Choroid plexus epithelial cell (primary cell): Measurements from ENCODE around the gene POP7.
"Not testable (repeated sequence)": the region's sequence is repeated elsewhere in the genome, so short reads cannot be mapped to it uniquely, and the experiment has no call there.

Source experiments
- DNase-seq: peaks from one replicate; pipeline ENCODE4 v3.0.0-alpha.2; 2010; ENCODE audit warnings: low read depth
- H3K4me3 ChIP-seq: 2 replicates; pipeline ENCODE4 v1.5.1; 2011; ENCODE audit warnings: low read depth, mild to moderate bottlenecking, control low read depth, low read length, moderate library complexity
- TF ChIP-seq, protein P1 (sequence below): conservative IDR thresholded peaks from 2 replicates; pipeline ENCODE4 v1.5.1; 2011; ENCODE audit warnings: low read depth, mild to moderate bottlenecking, control low read depth, inconsistent platforms, low read length, moderate library complexity

Gene POP7

DNA sequence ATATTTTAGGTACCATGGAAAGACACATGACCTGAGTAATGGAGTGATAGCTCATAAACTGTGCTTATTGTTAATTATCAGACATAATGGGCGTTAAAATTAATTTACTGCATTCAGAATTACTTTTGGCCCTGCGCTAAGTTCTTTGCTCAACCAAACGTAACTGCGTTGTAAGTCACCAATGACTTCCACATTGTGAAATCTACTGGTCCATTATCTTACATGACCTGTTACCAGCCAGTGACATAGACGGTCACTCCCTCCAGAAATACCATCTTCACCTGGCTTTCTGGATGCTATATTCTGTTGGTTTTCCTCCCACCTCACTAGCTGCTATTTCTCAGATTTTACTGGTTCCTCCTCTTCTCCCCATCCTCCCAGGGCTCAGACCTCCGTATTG, 6.9 kb upstream of the POP7 start:
- H3K4me3 ChIP-seq = no peak overlapping the region
- TF ChIP-seq, protein P1, sequence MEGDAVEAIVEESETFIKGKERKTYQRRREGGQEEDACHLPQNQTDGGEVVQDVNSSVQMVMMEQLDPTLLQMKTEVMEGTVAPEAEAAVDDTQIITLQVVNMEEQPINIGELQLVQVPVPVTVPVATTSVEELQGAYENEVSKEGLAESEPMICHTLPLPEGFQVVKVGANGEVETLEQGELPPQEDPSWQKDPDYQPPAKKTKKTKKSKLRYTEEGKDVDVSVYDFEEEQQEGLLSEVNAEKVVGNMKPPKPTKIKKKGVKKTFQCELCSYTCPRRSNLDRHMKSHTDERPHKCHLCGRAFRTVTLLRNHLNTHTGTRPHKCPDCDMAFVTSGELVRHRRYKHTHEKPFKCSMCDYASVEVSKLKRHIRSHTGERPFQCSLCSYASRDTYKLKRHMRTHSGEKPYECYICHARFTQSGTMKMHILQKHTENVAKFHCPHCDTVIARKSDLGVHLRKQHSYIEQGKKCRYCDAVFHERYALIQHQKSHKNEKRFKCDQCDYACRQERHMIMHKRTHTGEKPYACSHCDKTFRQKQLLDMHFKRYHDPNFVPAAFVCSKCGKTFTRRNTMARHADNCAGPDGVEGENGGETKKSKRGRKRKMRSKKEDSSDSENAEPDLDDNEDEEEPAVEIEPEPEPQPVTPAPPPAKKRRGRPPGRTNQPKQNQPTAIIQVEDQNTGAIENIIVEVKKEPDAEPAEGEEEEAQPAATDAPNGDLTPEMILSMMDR = no peak
- DNase-seq = no peak

DNA sequence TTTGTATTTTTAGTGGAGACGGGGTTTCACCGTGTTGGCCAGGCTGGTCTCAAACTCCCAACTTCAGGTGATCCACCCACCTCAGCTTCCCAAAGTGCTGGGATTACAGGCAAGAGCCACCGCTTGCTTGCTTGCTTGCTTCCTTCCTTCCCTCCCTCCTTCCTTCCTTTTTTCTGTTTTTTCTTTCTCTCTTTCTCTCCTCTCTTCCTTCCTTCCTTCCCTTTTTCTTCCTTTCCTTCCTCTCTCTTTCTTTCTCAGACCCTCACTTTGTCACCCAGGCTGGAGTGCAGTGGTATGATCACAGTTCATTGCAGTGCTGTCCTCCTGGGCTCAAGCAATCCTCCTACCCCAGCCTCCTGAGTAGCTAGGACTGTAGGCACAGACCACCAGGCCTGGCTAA, 4.8 kb upstream of the POP7 start:
- not testable (repeated sequence) for DNase-seq, H3K4me3 ChIP-seq

DNA sequence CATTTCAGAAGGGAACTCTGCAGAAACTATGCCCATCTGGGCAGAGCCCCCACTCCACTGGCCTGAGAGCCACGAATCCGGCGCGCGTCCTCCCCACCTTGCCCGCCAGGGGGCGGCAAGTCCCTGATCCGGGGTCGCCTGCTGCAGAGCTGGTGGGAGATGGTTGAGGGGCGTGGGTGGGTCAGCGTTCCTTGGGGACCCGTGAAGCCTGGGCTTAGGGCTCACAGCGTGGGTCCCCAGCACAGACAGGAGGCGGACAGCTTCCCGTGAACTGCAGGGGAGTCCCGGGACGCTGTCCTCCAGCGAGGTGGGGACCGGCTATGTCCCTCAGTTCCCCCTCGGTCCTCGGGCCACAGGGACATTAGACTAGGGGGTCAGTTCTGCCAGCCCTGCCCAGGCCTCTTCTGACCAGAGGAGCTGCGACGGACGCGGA, 585 bp upstream of the POP7 start:
- DNase-seq = peak; percentile 72
- TF ChIP-seq, protein P1 = peak; percentile 93
- H3K4me3 ChIP-seq = peak overlapping the region; percentile 97

DNA sequence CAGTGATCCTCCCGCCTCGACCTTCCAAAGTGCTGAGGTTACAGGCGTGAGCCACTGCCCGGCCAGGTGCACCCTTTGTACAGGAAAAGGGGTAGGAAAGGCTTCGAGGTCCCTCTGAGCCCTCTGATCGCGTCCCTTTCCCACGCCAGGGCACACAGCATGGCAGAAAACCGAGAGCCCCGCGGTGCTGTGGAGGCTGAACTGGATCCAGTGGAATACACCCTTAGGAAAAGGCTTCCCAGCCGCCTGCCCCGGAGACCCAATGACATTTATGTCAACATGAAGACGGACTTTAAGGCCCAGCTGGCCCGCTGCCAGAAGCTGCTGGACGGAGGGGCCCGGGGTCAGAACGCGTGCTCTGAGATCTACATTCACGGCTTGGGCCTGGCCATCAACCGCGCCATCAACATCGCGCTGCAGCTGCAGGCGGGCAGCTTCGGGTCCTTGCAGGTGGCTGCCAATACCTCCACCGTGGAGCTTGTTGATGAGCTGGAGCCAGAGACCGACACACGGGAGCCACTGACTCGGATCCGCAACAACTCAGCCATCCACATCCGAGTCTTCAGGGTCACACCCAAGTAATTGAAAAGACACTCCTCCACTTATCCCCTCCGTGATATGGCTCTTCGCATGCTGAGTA, 871 bp downstream of the POP7 start:
- TF ChIP-seq, protein P1 = no peak
- peak overlapping the region; percentile 97 for H3K4me3 ChIP-seq
- no peak for DNase-seq

DNA sequence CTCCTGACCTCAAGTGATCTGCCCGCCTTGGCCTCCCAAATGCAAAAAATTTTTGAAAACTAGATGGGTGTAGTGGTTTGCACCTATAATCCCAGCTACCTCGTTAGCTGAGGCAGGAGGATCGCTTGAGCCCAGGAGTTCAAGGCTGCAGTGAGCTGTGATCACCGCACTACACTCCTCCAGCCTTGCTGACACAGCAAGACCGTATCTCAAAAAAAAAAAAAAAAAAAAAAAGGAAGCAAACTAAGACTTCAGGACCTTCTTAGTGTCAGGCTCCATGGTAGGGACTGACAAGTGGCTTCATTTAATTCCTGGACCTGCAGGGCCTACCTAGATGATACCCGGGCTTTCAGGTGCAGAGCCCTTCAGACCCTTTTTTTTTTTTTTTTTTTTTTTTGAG, 2.5 kb downstream of the POP7 start:
- no peak for DNase-seq
- no peak overlapping the region for H3K4me3 ChIP-seq
- TF ChIP-seq, protein P1 = no peak

DNA sequence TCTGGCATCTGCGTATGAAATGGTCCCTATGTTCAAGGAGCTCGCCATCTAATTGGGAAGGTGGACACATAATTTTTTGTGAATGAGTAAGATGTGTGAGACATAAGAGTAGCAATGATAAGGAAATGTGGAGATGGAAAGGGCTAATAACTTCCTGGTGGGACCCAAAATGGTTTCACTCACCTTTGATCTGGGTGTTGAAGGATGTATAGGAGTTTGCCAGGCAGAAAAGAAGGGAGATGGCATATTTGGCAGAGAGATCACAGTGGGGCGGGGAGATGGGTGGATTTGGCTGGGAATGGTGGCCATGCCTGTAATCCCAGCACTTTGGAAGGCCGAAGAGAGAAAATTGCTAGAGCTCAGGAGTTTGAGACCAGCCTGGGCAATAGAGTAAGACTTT, 4.5 kb downstream of the POP7 start:
- no peak for DNase-seq
- no peak overlapping the region for H3K4me3 ChIP-seq
- TF ChIP-seq, protein P1 = no peak

DNA sequence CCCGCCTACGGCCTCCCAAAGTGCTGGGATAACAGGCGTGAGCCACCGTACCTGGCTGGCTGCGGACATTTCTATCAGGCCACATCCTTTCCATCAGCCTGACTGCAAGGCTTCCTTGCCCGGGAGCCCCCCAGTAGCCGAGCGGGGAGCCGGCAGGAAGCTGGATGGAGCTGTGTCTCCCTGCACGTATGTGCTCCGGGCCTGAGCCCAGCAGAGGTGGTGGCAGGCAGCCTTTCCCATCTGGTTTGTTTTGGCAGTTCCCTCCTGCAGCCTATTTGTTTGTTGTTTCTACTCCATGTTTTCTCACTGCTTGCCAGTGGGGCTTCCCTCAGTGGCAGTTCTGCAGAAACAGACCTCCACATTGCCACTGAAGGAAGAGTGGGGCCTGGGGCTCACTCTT, 5.4 kb downstream of the POP7 start:
- TF ChIP-seq, protein P1 = no peak
- no peak overlapping the region for H3K4me3 ChIP-seq
- no peak for DNase-seq
